BLaER1 treated with 17β-estradiol and CSF1 and Interleukin-3, amounts not matched to agents 10 nM and 100 nM (cell line): ENCODE data around the gene PNPLA7.

Experiments
- H3K27ac ChIP-seq, 11 experiments: shearing (Covaris generic); formaldehyde crosslinking; 2 replicates each; pipeline ENCODE4 v1.8.1; 2022
- H3K27me3 ChIP-seq, 11 experiments: shearing (Covaris generic); formaldehyde crosslinking; 2 replicates each; pipeline ENCODE4 v1.8.1; 2022
- H3K36me3 ChIP-seq, 11 experiments: shearing (Covaris generic); formaldehyde crosslinking; 2 replicates each; pipeline ENCODE4 v1.8.1; 2022
- H3K4me1 ChIP-seq, 10 experiments: shearing (Covaris generic); formaldehyde crosslinking; 2 replicates each; pipeline ENCODE4 v1.8.1; 2022
- H3K4me2 ChIP-seq, 11 experiments: shearing (Covaris generic); formaldehyde crosslinking; 2 replicates each; pipeline ENCODE4 v1.8.1; 2022
- H3K4me3 ChIP-seq, 10 experiments: shearing (Covaris generic); formaldehyde crosslinking; 2 replicates each; pipeline ENCODE4 v1.8.1; 2022
- H3K9ac ChIP-seq, 11 experiments: shearing (Covaris generic); formaldehyde crosslinking; 2 replicates each; pipeline ENCODE4 v1.8.1; 2022
- H3K9me3 ChIP-seq, 11 experiments: shearing (Covaris generic); formaldehyde crosslinking; replicated peaks in 1 of 11; 2 replicates each; pipeline ENCODE4 v1.8.1; 2022
- H4K20me1 ChIP-seq, 11 experiments: shearing (Covaris generic); formaldehyde crosslinking; 2 replicates each; pipeline ENCODE4 v1.8.1; 2022
- Cebpa-rat ChIP-seq, 11 experiments: shearing (Covaris generic); IDR thresholded peaks; 2 replicates each; pipeline ENCODE4 v1.8.1; 2022

The PNPLA7 gene

DNA sequence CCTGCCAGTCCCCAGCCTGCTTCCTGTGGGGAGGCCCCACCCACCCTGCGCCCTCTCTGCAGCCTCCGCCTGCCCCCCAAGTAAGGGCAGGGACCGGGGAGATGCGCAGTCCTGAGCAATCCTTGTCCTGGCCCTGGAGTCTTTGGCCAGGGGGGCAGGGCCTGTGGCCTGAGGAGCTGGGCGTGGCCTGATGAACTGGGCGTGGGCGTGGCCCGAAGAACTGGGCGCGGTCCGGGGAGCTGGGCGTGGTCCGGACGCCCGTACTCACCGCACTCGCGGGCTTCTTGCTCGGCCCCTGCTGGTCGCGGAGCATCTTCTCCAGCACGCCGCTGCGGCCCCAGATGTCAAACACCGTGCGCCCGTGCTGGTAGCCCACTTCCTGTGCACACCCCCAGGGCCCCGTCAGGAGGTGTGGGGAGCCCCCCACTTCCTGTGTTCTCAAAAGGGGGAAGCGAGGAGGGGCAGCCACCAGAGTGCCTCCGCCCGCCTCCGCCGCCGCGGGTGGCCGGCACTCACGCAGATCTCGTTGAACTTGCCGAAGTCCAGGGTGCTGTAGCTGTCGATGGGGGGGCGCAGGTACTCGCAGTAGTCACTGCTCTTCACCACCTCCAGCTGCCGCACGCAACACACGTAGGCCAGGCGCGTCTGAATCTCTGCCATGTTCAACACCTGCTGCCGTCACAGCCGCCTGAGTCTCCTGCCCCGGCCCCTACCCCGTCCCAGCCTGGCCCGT lies 88.4 kb downstream of the PNPLA7 start:
- H3K4me2 ChIP-seq: peak overlapping the region; percentile 66 to 99 (median 86)
- H3K27me3 ChIP-seq: peaks cover 0 to 14% (median 12%) of the 10 kb centered on the region in 11 experiments; a peak in 14 of 22 replicates
- peaks cover 0 to 35% (median 19%) of the 10 kb centered on the region in 11 experiments; a peak in 19 of 22 replicates for H4K20me1 ChIP-seq
- no peak for TF ChIP-seq Cebpa-rat (IDR thresholded peaks at IDR 0.05)
- peaks cover 0 to 10% (median 7%) of the 10 kb centered on the region in 11 experiments; a peak in 11 of 22 replicates for H3K36me3 ChIP-seq
- H3K4me3 ChIP-seq: peak overlapping the region in 5 of 10 experiments; percentile 16 to 50 (median 39); a peak in 11 of 20 replicates
- H3K27ac ChIP-seq: peak overlapping the region in 5 of 11 experiments; percentile 16 to 48 (median 39); a peak in 7 of 22 replicates
- 0 out of 22 replicates have a peak, but pooled peaks cover 0 to 5% (median 0%) of the 10 kb centered on the region in 11 experiments for H3K9me3 ChIP-seq
- peak overlapping the region in 7 of 11 experiments; percentile 3 to 42 (median 16); a peak in 7 of 22 replicates for H3K9ac ChIP-seq
- peaks cover 37 to 60% (median 56%) of the 10 kb centered on the region in 10 experiments for H3K4me1 ChIP-seq

DNA sequence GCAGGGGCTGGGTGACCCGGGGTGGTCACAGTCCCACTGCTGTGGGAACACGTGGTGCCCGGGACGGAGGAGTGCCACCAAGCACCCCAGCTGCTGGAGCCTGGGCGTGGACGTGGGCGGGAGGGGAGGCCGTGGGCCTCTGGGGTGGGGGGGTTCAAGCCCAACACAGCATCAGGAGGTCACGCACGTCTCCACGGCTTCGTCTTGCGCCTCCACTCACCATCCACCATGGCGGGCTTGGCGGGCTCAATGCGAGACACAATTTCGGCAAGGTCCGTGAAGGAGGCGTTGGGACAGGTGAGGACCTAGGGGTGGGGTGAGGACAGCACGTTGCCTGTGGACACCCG lies 88.9 kb downstream of the PNPLA7 start:
- TF ChIP-seq Cebpa-rat (IDR thresholded peaks at IDR 0.05): no peak
- peaks cover 0 to 14% (median 8%) of the 10 kb centered on the region in 11 experiments; a peak in 11 of 22 replicates for H3K36me3 ChIP-seq
- peaks cover 0 to 14% (median 12%) of the 10 kb centered on the region in 11 experiments; a peak in 14 of 22 replicates for H3K27me3 ChIP-seq
- no peak overlapping the region for H3K27ac ChIP-seq
- no peak overlapping the region for H3K9ac ChIP-seq
- peaks cover 0 to 40% (median 24%) of the 10 kb centered on the region in 11 experiments; a peak in 19 of 22 replicates for H4K20me1 ChIP-seq
- H3K9me3 ChIP-seq: 0 out of 22 replicates have a peak, but pooled peaks cover 0 to 5% (median 0%) of the 10 kb centered on the region in 11 experiments
- H3K4me3 ChIP-seq: peak overlapping the region in 1 of 10 experiments; percentile 50; a peak in 1 of 20 replicates
- H3K4me1 ChIP-seq: peaks cover 42 to 65% (median 61%) of the 10 kb centered on the region in 10 experiments
- H3K4me2 ChIP-seq: peak overlapping the region in 10 of 11 experiments; percentile 66 to 100 (median 93); a peak in 20 of 22 replicates

- peaks cover 0 to 46% (median 31%) of the 10 kb centered on the region in 11 experiments; a peak in 19 of 22 replicates for H4K20me1 ChIP-seq
- H3K27me3 ChIP-seq: peaks cover 0 to 14% (median 12%) of the 10 kb centered on the region in 11 experiments; a peak in 14 of 22 replicates
- peak overlapping the region in 7 of 11 experiments; percentile 29 to 90 (median 87); a peak in 6 of 22 replicates for H3K9ac ChIP-seq
- 0 out of 22 replicates have a peak, but pooled peaks cover 0 to 5% (median 0%) of the 10 kb centered on the region in 11 experiments for H3K9me3 ChIP-seq
- peaks cover 49 to 71% (median 68%) of the 10 kb centered on the region in 10 experiments for H3K4me1 ChIP-seq
- TF ChIP-seq Cebpa-rat (IDR thresholded peaks at IDR 0.05): no peak
- H3K4me3 ChIP-seq: no peak overlapping the region
- peak overlapping the region; percentile 97 to 100 (median 100); a peak in 18 of 22 replicates for H3K4me2 ChIP-seq
- H3K27ac ChIP-seq: peak overlapping the region in 3 of 11 experiments; percentile 78 to 87 (median 80); a peak in 3 of 22 replicates
- peaks cover 0 to 16% (median 8%) of the 10 kb centered on the region in 11 experiments; a peak in 13 of 22 replicates for H3K36me3 ChIP-seq
Measured at GRCh38 chr9:137460363-137461315, 89.6 kb downstream of the PNPLA7 start.

- no peak for TF ChIP-seq Cebpa-rat (IDR thresholded peaks at IDR 0.05)
- peaks cover 0 to 14% (median 12%) of the 10 kb centered on the region in 11 experiments; a peak in 14 of 22 replicates for H3K27me3 ChIP-seq
- H3K4me2 ChIP-seq: peak overlapping the region; percentile 97 to 100 (median 100)
- peaks cover 0 to 55% (median 39%) of the 10 kb centered on the region in 11 experiments; a peak in 19 of 22 replicates for H4K20me1 ChIP-seq
- 0 out of 22 replicates have a peak, but pooled peaks cover 0 to 5% (median 0%) of the 10 kb centered on the region in 11 experiments for H3K9me3 ChIP-seq
- H3K4me1 ChIP-seq: peaks cover 57 to 80% (median 76%) of the 10 kb centered on the region in 10 experiments
- H3K9ac ChIP-seq: peak overlapping the region; percentile 77 to 90 (median 86)
- H3K27ac ChIP-seq: peak overlapping the region; percentile 32 to 87 (median 80); a peak in 20 of 22 replicates
- peaks cover 0 to 25% (median 14%) of the 10 kb centered on the region in 11 experiments; a peak in 14 of 22 replicates for H3K36me3 ChIP-seq
- H3K4me3 ChIP-seq: peak overlapping the region; percentile 69 to 85 (median 80); a peak in 19 of 20 replicates
Measured at GRCh38 chr9:137459601-137460362, 90.4 kb downstream of the PNPLA7 start.

- TF ChIP-seq Cebpa-rat (IDR thresholded peaks at IDR 0.05): no peak
- Histone ChIP-seq H4K20me1 (peaks cover 0 to 61% (median 44%) of the 10 kb centered on the region in 11 experiments; a peak in 19 of 22 replicates), H3K4me2 (peak within 1 kb of the TSS; percentile 97 to 100 (median 100)), H3K4me3 (peak within 1 kb of the TSS; percentile 69 to 85 (median 80)), H3K9ac (peak within 1 kb of the TSS; percentile 77 to 90 (median 86)), H3K36me3 (peaks cover 0 to 28% (median 15%) of the 10 kb centered on the region in 11 experiments; a peak in 14 of 22 replicates), H3K27ac (peak within 1 kb of the TSS; percentile 63 to 87 (median 80); a peak in 21 of 22 replicates), H3K4me1 (peaks cover 63 to 86% (median 82%) of the 10 kb centered on the region in 10 experiments), H3K27me3 (peaks cover 0 to 14% (median 12%) of the 10 kb centered on the region in 11 experiments; a peak in 14 of 22 replicates), H3K9me3 (0 out of 22 replicates have a peak, but pooled peaks cover 0 to 5% (median 0%) of the 10 kb centered on the region in 11 experiments)
Measured at GRCh38 chr9:137459152-137459600, 91.0 kb downstream of the PNPLA7 start, which contains the start of gene NSMF. TSS of gene NSMF (minus strand) at chr9:137459334. CDS start at chr9:137459102, 232 bp downstream.

DNA sequence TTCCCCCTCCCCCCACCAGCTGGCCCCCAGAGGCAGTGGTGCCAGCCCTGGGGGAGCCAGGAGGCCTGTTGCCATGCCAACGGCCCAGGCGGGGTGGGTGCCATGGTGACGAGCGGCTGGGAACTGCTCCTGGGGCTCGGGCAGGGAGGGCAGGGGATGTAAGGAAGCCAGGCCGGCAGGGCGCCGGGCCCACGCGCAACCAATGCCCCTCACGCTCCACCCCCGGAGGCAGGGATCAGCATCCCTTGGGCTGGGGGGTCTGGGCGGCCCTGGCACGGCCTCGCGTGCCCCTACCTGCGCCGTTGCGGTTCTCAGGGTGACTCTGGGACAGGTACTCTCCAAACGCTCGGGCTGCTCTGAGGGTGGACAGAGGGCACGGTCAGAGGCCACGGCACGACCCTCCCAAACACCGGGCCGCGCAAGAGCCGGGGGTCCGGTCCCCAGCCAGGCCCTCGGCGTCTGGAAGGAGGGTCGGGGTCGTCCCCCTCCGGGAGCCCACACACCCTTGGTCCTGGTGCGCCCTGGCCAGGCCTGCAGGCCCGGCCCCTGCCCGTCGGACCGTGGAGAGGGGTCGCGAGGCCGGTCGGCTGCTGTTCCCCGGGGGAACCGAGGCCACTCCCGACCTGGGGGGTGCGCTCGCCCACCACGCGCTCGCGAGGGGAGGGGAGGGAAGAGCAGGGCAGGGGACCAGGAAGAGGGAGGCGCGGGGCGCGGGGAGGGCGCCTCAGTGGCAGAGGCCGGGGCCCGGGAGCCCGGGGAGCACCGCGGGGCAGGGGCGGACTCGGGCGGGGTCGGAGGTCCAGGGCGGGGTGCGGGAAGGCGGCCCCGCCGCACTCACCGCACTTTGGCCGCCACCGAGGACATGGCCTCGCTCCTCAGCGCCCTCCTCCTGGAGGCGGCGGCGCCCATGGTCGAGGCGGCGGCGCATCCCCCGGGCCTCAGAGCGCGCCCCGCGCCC lies 91.7 kb downstream of the PNPLA7 start:
- H3K9ac ChIP-seq: peak overlapping the region; percentile 77 to 90 (median 86)
- peaks cover 0 to 30% (median 15%) of the 10 kb centered on the region in 11 experiments; a peak in 14 of 22 replicates for H3K36me3 ChIP-seq
- H3K4me3 ChIP-seq: peak overlapping the region; percentile 69 to 85 (median 80)
- peaks cover 0 to 14% (median 12%) of the 10 kb centered on the region in 11 experiments; a peak in 14 of 22 replicates for H3K27me3 ChIP-seq
- peaks cover 0 to 64% (median 46%) of the 10 kb centered on the region in 11 experiments; a peak in 19 of 22 replicates for H4K20me1 ChIP-seq
- TF ChIP-seq Cebpa-rat (IDR thresholded peaks at IDR 0.05): no peak
- H3K27ac ChIP-seq: peak overlapping the region; percentile 63 to 87 (median 80); a peak in 21 of 22 replicates
- peaks cover 66 to 91% (median 86%) of the 10 kb centered on the region in 10 experiments for H3K4me1 ChIP-seq
- 0 out of 22 replicates have a peak, but pooled peaks cover 0 to 5% (median 0%) of the 10 kb centered on the region in 11 experiments for H3K9me3 ChIP-seq
- peak overlapping the region; percentile 97 to 100 (median 100) for H3K4me2 ChIP-seq
